Stimulated activated CD4-positive, alpha-beta T cell treated with anti-CD3 and anti-CD28 coated beads, TNF-alpha, amount 100 ng/mL, for 1 hour (primary cell): ENCODE results near the gene TTLL12.

Experiments used
- DNase-seq, 3 donors: peaks; one replicate each; pipeline ENCODE4 v3.0.0-alpha.2; 2020; ENCODE audit warnings: low read depth in 3 of 3, low spot score in 1 of 3

Gene TTLL12

GRCh38 chr22:43200555-43200954 lies 13.6 kb upstream of the TTLL12 start:
- DNase-seq: no peak

- no peak for DNase-seq
Observed at GRCh38 chr22:43200031-43200430, 13.1 kb upstream of the TTLL12 start.

- no peak for DNase-seq
Observed at GRCh38 chr22:43199541-43199940, 12.6 kb upstream of the TTLL12 start.

GRCh38 chr22:43198936-43199335 lies 12.0 kb upstream of the TTLL12 start:
- no peak for DNase-seq

GRCh38 chr22:43198126-43198525 lies 11.2 kb upstream of the TTLL12 start:
- DNase-seq: no peak

- DNase-seq: no peak
Observed at GRCh38 chr22:43197271-43197941, 10.5 kb upstream of the TTLL12 start.

GRCh38 chr22:43191831-43192230 lies 4.9 kb upstream of the TTLL12 start:
- no peak for DNase-seq

- DNase-seq: no peak
Observed at GRCh38 chr22:43188829-43189545, 2.1 kb upstream of the TTLL12 start.

- peak; percentile 92 to 94 (median 94) for DNase-seq
Observed at GRCh38 chr22:43187171-43188099, 501 bp upstream of the TTLL12 start.

GRCh38 chr22:43185860-43186261 lies 1.1 kb downstream of the TTLL12 start:
- DNase-seq: no peak

- DNase-seq: no peak
Observed at GRCh38 chr22:43183496-43184277, 3.2 kb downstream of the TTLL12 start.

- DNase-seq: no peak
Observed at GRCh38 chr22:43182726-43183125, 4.2 kb downstream of the TTLL12 start.

- no peak for DNase-seq
Observed at GRCh38 chr22:43182118-43182517, 4.8 kb downstream of the TTLL12 start.

- no peak for DNase-seq
Observed at GRCh38 chr22:43181321-43182076, 5.4 kb downstream of the TTLL12 start.

- DNase-seq: no peak
Observed at GRCh38 chr22:43180670-43181069, 6.3 kb downstream of the TTLL12 start.

GRCh38 chr22:43179911-43180195 lies 7.1 kb downstream of the TTLL12 start:
- DNase-seq: no peak

GRCh38 chr22:43179146-43179910 lies 7.6 kb downstream of the TTLL12 start:
- DNase-seq: no peak

GRCh38 chr22:43177479-43177878 lies 9.5 kb downstream of the TTLL12 start:
- no peak for DNase-seq

- DNase-seq: no peak
Observed at GRCh38 chr22:43176090-43176489, 10.8 kb downstream of the TTLL12 start.
